HG03558 (cell line): ENCODE measurements around the gene APOBEC3H.

Source experiments
- ATAC-seq: cut with Tn5 transposase; IDR thresholded peaks from one replicate; pipeline ENCODE4 v1.9.1; 2021; ENCODE audit warnings: moderate number of reproducible peaks; ENCODE audit not compliant: unreplicated experiment; ENCODE audit errors: extremely low read depth

Gene APOBEC3H

DNA sequence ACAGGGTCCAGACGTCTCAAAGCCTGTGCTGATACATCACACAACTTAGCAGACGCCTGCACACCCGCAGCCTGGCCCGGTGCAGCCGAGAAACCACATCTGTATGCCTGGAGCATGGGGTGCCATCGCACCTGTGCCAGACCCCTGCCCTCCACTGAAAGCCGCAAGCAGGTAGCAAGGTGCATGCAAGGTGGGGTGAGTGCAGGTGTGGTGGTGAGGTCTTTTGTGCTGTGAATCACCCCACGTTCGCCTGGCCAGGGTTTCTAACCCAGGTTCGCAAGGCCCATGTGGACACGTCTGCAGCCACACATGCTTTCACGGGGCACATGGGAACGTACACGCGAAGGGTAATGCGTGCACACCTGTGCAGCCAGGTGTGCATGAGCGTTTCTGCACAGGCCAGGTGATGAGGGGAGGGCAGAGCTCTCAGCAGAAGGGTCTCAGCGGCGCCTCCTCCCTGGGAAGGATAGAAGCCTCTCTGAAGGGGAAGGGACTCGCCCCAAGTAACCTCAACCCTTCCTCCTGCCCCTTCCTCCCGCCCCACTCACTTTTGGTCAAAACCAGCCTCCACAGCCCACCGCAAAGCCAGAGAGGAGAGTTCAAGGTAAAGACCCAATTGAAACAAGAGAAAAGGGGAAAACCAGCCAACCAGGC lies 36.0 kb downstream of the APOBEC3H start:
- ATAC-seq = no peak

GRCh38 chr22:39133871-39134270 lies 36.8 kb downstream of the APOBEC3H start:
- no peak for ATAC-seq

DNA sequence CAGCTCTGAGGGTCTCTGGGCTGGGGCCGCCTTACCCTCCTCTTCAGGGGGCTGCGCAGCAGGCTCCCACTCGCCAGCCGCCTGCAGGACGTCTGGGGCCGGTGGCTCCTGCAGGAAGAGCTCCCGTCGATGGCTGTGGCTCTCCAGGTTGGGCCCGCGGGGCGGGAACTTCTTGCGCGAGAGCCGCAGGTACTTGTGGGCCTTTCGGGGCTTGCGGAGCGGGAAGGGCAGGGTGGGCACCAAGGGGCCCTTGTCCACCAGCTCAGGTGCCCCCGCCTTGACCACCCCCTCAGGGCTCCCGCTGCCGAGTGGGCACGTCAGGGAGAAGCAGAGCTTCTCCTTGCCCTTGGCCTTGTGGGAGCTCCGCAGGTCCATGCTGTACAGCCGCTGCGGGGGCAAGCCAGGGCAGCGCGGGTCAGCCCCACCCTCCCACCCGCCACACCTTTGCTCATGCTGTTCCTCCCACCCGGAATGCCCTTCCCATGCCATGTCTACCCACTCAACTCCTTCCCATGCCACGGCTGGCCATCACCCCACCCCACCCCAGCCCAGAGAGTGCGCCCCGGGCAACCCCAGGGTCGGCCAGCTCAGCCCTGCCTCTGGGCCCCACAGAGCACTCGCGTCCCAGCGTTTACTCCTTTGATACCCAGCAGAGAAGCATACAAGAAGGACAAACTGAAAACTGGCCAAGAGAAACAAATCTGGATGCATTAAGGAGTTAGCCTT lies 37.5 kb downstream of the APOBEC3H start:
- ATAC-seq = no peak

DNA sequence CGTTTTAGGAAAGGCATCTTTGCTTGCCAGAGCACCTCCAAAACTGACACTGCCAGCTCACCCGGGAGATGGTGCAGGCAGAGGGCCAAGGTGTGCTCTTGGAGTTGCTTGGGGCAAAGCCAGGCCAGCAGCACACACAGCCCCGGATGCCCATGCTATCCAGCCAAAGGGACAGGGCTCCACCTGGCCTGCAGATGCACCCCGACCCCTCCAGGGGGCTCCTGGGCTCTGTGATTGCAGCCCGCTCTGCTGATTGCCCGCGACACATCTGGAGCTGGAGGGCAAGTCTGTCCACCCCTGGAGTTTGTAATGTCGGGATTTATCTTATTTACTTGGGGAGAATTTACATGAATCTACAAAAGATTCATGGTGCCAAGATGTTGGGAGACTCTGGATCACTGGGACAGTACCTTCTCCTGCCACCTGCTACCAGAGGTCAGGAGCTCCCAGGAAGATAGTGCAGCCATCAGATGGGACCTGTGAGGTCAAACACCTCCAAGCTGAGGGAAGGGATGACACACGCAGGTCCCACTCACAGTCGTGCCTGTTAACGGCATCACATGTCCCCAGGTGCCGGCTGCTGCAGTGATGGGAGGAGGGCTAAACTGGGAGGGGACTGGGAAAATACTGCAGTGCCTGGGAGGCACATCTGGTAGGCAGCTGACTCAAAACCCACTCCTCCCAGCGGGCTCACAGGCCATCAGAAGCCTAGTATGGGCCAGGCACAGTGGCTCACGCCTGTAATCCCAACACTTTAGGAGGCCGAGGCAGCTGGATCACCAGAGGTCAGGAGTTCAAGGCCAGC lies 38.2 kb downstream of the APOBEC3H start:
- ATAC-seq = no peak

GRCh38 chr22:39136317-39136716 lies 39.3 kb downstream of the APOBEC3H start:
- ATAC-seq = no peak

DNA sequence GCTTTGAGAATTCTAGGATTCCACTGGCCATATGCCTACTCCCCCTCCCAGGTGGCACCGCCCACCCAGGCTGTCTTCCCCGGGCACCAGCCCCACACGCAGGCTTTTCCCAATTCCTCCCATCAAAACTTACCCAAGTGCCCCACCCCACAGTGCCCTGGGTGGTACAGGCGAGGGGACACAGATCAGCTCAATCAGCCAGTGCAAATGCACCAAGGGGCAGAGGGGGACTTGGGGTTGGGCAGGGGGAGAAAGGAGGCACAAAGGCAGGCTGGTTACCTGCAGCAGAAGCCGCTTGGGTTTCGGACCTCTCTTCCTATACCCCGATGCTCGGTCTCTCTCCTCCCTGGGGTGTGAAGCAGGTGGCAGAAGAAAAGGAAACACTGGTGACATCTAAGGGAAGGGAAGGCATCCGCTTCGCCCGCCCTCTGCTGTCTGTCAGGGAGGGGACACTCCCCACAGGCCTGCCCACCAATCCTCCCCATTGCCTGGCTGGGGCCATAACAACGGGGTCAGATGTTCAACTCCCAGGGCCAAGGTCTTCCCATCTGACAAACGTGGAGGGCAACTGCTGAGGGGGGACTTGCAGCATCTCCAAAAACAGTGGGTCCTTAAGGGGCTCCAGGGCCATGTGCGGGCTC lies 41.4 kb downstream of the APOBEC3H start:
- ATAC-seq = no peak

DNA sequence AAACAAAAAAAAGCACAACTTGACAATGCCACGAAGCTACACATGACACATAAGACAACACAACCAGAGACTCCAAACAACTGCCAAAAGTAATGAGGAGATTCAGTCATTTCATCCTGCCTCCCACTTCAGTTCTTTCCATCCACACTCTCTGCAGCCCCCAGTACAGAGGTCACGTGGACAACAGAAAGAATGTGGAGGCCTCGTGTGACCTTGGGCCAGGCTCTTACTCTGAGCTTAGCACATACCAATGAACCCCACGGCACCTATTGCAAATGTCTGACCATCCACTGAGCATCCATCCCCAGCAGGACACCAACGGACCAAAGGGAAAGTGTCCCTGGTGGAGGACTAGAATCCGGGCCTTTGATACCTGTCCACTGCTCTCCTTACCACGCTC lies 42.9 kb downstream of the APOBEC3H start:
- ATAC-seq = no peak

DNA sequence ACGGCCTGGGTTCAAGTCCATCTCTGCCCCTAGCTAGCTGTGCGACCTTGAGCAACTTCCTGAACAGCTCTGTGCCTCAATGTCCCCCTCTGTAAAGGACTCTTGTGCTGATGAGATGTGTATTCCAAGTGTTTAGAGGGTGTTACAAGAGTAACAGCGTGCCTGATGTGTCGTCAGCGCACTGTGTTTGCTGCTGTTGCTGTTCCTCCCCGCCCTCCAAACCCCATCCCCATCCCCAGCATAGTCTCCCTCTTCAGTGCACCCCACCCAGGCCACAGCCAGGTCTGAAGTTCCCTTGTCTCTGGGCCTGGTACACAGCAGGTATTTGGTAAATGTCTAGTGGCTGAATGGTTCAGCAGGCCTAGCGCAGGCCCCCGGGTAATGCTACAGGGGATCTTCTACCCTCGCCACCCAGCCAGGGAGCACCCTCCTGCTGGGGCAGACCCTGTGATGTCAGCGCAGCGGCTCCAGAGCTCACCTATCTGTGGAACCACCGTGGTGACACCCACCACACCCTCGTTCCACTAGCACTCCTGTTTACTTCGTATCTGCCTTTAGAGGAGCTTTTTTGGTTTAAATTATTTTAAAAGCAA lies 45.1 kb downstream of the APOBEC3H start:
- ATAC-seq = no peak

DNA sequence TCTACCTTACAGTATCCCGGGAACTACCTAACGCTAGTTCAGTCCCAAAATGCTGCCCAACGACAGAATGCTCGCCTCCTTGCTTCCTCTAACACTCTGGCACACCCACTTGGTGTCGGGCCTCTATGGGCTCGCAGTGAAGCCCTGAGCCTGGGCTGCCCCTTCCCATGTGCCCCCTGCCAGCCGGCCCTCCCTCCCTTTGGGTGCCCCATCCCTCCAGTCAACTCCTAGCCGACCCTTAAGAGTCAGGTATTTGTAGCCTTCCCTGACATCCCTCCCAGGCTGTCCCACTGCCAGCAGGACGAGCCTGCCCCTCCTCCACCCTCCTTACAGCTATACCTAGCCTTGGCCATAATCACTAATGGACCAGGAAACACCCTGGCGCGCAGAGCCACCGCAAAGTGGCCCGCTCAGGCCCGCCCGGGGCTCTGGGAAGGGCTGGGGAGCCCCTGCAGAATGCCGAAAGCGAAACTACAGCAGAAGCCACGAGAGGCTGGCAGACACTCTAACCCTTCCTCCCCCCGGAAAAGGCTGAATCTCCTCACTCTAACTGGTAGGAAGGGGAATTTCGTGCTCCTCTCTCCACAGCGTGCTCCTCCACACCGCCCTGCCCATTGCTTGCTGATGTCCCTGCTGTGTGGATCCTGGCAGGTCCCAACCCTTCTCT lies 47.2 kb downstream of the APOBEC3H start:
- no peak for ATAC-seq

DNA sequence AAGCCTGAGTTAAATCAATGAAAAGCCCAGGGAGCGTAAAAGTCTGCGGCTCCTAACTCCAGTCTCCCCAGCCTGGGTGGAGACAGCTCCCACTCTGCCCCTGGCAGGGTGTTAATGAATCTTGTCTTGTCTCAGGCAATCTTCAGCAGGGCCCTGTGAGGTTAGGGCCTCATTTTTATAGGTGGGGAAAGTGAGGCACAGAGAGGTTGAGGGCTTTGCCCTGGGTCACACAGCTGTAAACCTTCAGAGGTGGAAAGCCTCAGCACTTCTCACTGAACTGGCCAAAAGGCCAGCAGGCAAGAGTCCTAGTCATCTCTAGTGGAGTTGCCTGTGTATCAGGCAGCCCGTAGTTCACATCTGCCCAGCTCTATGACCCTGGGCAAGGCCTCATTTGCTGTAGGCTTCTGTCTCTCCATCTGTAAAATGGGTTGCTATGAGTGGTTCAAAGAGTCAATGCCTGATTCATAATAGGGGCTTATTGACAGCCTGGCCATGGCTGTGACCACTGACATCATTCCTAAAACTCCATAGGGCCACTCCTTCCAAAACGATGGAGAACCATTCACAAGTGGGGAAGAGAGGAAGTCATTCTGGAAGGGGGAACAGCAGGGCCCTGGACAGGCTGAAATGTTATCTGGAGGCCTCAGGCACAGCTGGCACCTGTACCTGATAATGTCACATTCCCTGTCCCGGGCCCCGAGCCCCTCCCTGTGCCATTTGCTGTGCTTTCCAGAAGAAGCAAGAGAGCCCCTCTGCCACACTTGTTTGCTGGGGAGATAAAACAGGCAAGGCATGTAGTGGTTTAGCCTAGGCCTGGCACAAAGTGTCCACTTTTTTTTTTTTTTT lies 49.4 kb downstream of the APOBEC3H start:
- ATAC-seq = no peak

DNA sequence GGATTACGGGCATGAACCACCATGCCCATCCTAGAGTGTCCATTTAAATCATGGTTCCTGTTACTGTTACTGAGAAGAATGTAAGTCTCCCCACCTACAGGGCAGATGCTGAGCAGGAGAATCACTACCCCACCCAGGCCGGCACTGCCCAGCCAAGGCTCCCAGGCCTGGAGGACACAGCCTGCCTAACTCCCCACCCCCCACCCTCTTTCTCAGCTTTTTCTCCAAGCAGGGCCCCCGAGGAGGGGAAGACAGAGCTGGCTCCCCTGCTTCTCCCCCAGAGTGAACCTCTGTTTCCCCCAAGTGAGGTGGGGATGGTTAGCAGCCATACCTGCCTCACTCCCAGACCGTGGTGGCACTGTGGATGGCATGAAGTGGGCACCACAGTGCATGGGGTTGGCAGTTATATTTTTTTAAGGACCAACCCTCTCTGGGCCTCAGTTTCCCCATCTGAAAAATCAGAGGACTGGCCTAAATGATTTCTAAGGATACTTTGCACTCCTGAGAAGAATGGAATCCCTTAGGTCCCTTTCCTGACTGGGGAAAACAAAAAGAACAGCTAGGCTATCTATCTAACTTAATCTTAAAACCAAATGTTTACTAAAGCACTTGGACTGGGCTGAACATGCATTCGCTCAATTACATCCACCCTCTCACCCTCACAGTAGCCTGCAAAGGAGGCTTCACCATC lies 50.4 kb downstream of the APOBEC3H start:
- no peak for ATAC-seq

- ATAC-seq = no peak
Measured at GRCh38 chr22:39148026-39148726, 51.1 kb downstream of the APOBEC3H start.

DNA sequence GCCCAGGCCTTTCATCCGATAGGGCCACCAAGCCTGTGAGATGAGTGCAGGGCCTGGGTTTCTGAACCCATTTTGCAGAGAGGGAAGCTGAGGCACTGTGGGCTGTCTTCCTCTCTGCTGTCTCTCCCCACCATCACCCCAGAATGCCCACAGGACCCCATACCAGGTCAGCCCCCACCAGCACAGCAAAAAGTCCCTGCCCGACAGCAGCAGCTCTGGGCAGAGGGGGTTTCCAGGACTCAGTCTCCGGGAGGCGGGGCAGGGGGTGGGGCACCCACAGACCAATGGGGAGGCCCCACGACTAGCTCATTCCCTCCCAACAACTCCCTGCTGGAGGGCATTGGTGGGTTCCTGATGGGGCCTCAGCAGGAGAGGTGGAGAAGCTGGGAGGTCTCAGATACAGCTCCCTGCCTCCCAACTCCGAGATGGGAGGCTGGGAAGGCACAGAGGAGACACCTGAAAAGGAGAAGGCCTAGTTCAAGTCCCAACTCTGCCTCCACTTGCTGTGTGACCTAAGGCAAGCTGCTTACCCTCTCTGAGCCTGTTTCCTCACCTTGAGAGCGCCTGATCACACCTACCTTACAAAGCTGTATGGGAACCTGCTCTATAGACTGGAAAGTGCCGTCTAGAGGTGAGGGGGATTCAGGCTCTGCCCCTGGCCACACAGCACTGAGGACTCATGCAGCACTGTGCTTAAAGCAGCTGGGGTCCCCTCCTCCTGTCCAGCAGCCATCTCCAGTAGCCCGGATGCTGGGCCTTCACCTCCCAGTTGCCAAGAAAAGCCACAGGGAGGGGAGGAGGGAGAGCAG lies 51.9 kb downstream of the APOBEC3H start:
- ATAC-seq = no peak

GRCh38 chr22:39149915-39150847 lies 53.1 kb downstream of the APOBEC3H start:
- no peak for ATAC-seq

GRCh38 chr22:39150848-39151215 lies 53.8 kb downstream of the APOBEC3H start:
- ATAC-seq = no peak
